Effector memory CD8-positive, alpha-beta T cell (primary cell): ENCODE results near the gene RGS3.

ENCODE experiments used
- ATAC-seq: fragments of 150-1000 bp; cut with Tn5 transposase; replicated peaks from 2 replicates; pipeline ENCODE4 v1.10.0; 2021; ENCODE audit warnings: mild to moderate bottlenecking, moderate library complexity
- DNase-seq, 3 experiments: peaks; one replicate each; pipeline ENCODE4 v3.0.0; 2021
- H3K27ac Mint-ChIP-seq, 2 donors: one replicate each; pipeline ENCODE4 v1.8.0; 2022; ENCODE audit warnings: mild to moderate bottlenecking in 2 of 2, mixed read lengths in 2 of 2, moderate library complexity in 2 of 2
- H3K27me3 Mint-ChIP-seq, 2 donors: one replicate each; pipeline ENCODE4 v1.8.0; 2022; ENCODE audit warnings: mixed read lengths in 2 of 2
- H3K36me3 Mint-ChIP-seq: one replicate; pipeline ENCODE4 v1.8.0; 2022; ENCODE audit warnings: mild to moderate bottlenecking, moderate library complexity, mixed read lengths; ENCODE audit not compliant: insufficient read depth
- H3K4me1 Mint-ChIP-seq, 2 donors: one replicate each; pipeline ENCODE4 v1.8.0; 2022; ENCODE audit warnings: low read depth in 2 of 2, mixed read lengths in 2 of 2
- H3K4me3 Mint-ChIP-seq, 2 donors: one replicate each; pipeline ENCODE4 v1.8.0; 2022; ENCODE audit warnings: mild to moderate bottlenecking in 2 of 2, mixed read lengths in 2 of 2, moderate library complexity in 2 of 2
- H3K9me3 Mint-ChIP-seq, 2 donors: one replicate each; pipeline ENCODE4 v1.8.0; 2022; ENCODE audit warnings: mixed read lengths in 2 of 2

Gene RGS3

GRCh38 chr9:113536166-113536482, 72.6 kb downstream of the RGS3 start:
- Mint-ChIP-seq H3K27ac (peak overlapping the region; percentile 69 to 76), H3K4me3 (no peak overlapping the region), H3K27me3 (no peaks in the 10 kb centered on the region), H3K36me3 (peaks cover 87% of the 10 kb centered on the region), H3K4me1 (peaks cover 57% of the 10 kb centered on the region in 2 donors), H3K9me3 (no peaks in the 10 kb centered on the region)
- ATAC-seq (no peak), DNase-seq (no peak)

GRCh38 chr9:113536483-113537228, 73.1 kb downstream of the RGS3 start:
- Mint-ChIP-seq H3K9me3 (no peaks in the 10 kb centered on the region), H3K27me3 (no peaks in the 10 kb centered on the region), H3K4me1 (peaks cover 56 to 59% of the 10 kb centered on the region in 2 donors), H3K27ac (peak overlapping the region in 1 of 2 donors; percentile 69), H3K4me3 (peak overlapping the region in 1 of 2 donors; percentile 22), H3K36me3 (peaks cover 85% of the 10 kb centered on the region)
- DNase-seq (no peak), ATAC-seq (no peak)

GRCh38 chr9:113537229-113537810, 73.8 kb downstream of the RGS3 start:
- no peaks in the 10 kb centered on the region for H3K9me3 Mint-ChIP-seq
- H3K4me3 Mint-ChIP-seq, result peak overlapping the region; percentile 22 to 36
- DNase-seq (no peak), ATAC-seq (no peak)
- no peaks in the 10 kb centered on the region for H3K27me3 Mint-ChIP-seq
- H3K4me1 Mint-ChIP-seq, result peaks cover 58 to 59% of the 10 kb centered on the region in 2 donors
- peaks cover 86% of the 10 kb centered on the region for H3K36me3 Mint-ChIP-seq
- H3K27ac Mint-ChIP-seq, result peak overlapping the region; percentile 58 to 69

GRCh38 chr9:113538131-113538530, 74.6 kb downstream of the RGS3 start:
- H3K36me3 Mint-ChIP-seq, result peaks cover 85% of the 10 kb centered on the region
- no peak for DNase-seq

GRCh38 chr9:113538701-113539430, 75.3 kb downstream of the RGS3 start:
- ATAC-seq (no peak), DNase-seq (no peak)
- Mint-ChIP-seq H3K36me3 (peaks cover 85% of the 10 kb centered on the region), H3K27me3 (no peaks in the 10 kb centered on the region), H3K4me1 (peaks cover 68 to 71% of the 10 kb centered on the region in 2 donors), H3K9me3 (no peaks in the 10 kb centered on the region), H3K27ac (peak overlapping the region; percentile 69 to 82), H3K4me3 (peak overlapping the region in 1 of 2 donors; percentile 4)

More at GRCh38 chr9:113538131-113538530, 74.6 kb downstream of the RGS3 start:
- no peak overlapping the region for H3K4me3 Mint-ChIP-seq
- H3K27me3 Mint-ChIP-seq, result no peaks in the 10 kb centered on the region
- no peaks in the 10 kb centered on the region for H3K9me3 Mint-ChIP-seq
- no peak for ATAC-seq
- peak overlapping the region; percentile 69 to 82 for H3K27ac Mint-ChIP-seq
- H3K4me1 Mint-ChIP-seq, result peaks cover 64 to 65% of the 10 kb centered on the region in 2 donors

- H3K9me3 Mint-ChIP-seq, result no peaks in the 10 kb centered on the region
- no peak overlapping the region for H3K4me3 Mint-ChIP-seq
- peak overlapping the region; percentile 69 to 82 for H3K27ac Mint-ChIP-seq
- DNase-seq (no peak), ATAC-seq (no peak)
- no peaks in the 10 kb centered on the region for H3K27me3 Mint-ChIP-seq
- peaks cover 73 to 85% of the 10 kb centered on the region in 2 donors for H3K4me1 Mint-ChIP-seq
- peaks cover 85% of the 10 kb centered on the region for H3K36me3 Mint-ChIP-seq
Observed at GRCh38 chr9:113540466-113540865, 76.9 kb downstream of the RGS3 start.

GRCh38 chr9:113541019-113541900, 77.7 kb downstream of the RGS3 start:
- Mint-ChIP-seq H3K4me1 (peaks cover 75 to 86% of the 10 kb centered on the region in 2 donors), H3K27ac (peak overlapping the region; percentile 69 to 94)
- no peak for ATAC-seq

GRCh38 chr9:113542006-113542405, 78.5 kb downstream of the RGS3 start:
- Mint-ChIP-seq H3K4me1 (peaks cover 78 to 86% of the 10 kb centered on the region in 2 donors), H3K27ac (peak overlapping the region; percentile 69 to 94), H3K4me3 (peak overlapping the region in 1 of 2 donors; percentile 20), H3K36me3 (peaks cover 78% of the 10 kb centered on the region), H3K9me3 (no peaks in the 10 kb centered on the region), H3K27me3 (no peaks in the 10 kb centered on the region)
- DNase-seq, result no peak
- ATAC-seq, result no peak

More at GRCh38 chr9:113541019-113541900, 77.7 kb downstream of the RGS3 start:
- Mint-ChIP-seq H3K9me3 (no peaks in the 10 kb centered on the region), H3K36me3 (peaks cover 79% of the 10 kb centered on the region), H3K27me3 (no peaks in the 10 kb centered on the region), H3K4me3 (peak overlapping the region in 1 of 2 donors; percentile 19)
- no peak for DNase-seq

GRCh38 chr9:113542741-113543140, 79.2 kb downstream of the RGS3 start:
- Mint-ChIP-seq H3K4me3 (no peak overlapping the region), H3K27me3 (no peaks in the 10 kb centered on the region), H3K27ac (peak overlapping the region; percentile 69 to 94), H3K9me3 (no peaks in the 10 kb centered on the region), H3K4me1 (peaks cover 79 to 86% of the 10 kb centered on the region in 2 donors), H3K36me3 (peaks cover 70% of the 10 kb centered on the region)
- DNase-seq (no peak), ATAC-seq (no peak)

GRCh38 chr9:113543296-113543981, 79.9 kb downstream of the RGS3 start:
- ATAC-seq, result no peak
- DNase-seq, result no peak
- H3K4me3 Mint-ChIP-seq, result no peak overlapping the region
- H3K9me3 Mint-ChIP-seq, result no peaks in the 10 kb centered on the region
- H3K27ac Mint-ChIP-seq, result peak overlapping the region; percentile 69 to 94
- H3K36me3 Mint-ChIP-seq, result peaks cover 66% of the 10 kb centered on the region
- no peaks in the 10 kb centered on the region for H3K27me3 Mint-ChIP-seq
- peaks cover 82 to 89% of the 10 kb centered on the region in 2 donors for H3K4me1 Mint-ChIP-seq

GRCh38 chr9:113543982-113544303, 80.4 kb downstream of the RGS3 start:
- DNase-seq, result no peak
- H3K9me3 Mint-ChIP-seq, result no peaks in the 10 kb centered on the region
- no peaks in the 10 kb centered on the region for H3K27me3 Mint-ChIP-seq
- peak overlapping the region; percentile 69 to 94 for H3K27ac Mint-ChIP-seq
- ATAC-seq, result no peak
- H3K36me3 Mint-ChIP-seq, result peaks cover 62% of the 10 kb centered on the region
- peaks cover 82 to 91% of the 10 kb centered on the region in 2 donors for H3K4me1 Mint-ChIP-seq
- no peak overlapping the region for H3K4me3 Mint-ChIP-seq

GRCh38 chr9:113545068-113545467, 81.5 kb downstream of the RGS3 start:
- Mint-ChIP-seq H3K27ac (peak overlapping the region; percentile 11 to 94), H3K4me3 (no peak overlapping the region), H3K27me3 (no peaks in the 10 kb centered on the region)

More at GRCh38 chr9:113545068-113545467, 81.5 kb downstream of the RGS3 start:
- no peak for ATAC-seq
- Mint-ChIP-seq H3K4me1 (peaks cover 82 to 95% of the 10 kb centered on the region in 2 donors), H3K9me3 (no peaks in the 10 kb centered on the region), H3K36me3 (peaks cover 62% of the 10 kb centered on the region)
- no peak for DNase-seq
